Stimulated activated naive CD8-positive, alpha-beta T cell treated with anti-CD3 and anti-CD28 coated beads, Interleukin-15, amount 100 ng/mL, for 72 hours (primary cell): ENCODE results near the gene EIPR1.
A peak's percentile ranks its signal among the peaks of the same experiment; 100 is the strongest.

Experiments
- ATAC-seq: fragments of 150-1000 bp; cut with Tn5 transposase; 2 replicates; pipeline ENCODE4 v1.10.0; 2021; ENCODE audit warnings: mild to moderate bottlenecking, moderate library complexity
- DNase-seq, 2 donors: peaks; one replicate each; pipeline ENCODE4 v3.0.0; 2021 to 2022
- H3K27ac Mint-ChIP-seq, 2 donors: one replicate each; pipeline ENCODE4 v1.8.0; 2022; ENCODE audit warnings: mild to moderate bottlenecking in 2 of 2, mixed read lengths in 2 of 2, moderate library complexity in 2 of 2
- H3K27me3 Mint-ChIP-seq: one replicate; pipeline ENCODE4 v1.8.0; 2022; ENCODE audit warnings: mixed read lengths
- H3K4me1 Mint-ChIP-seq: one replicate; pipeline ENCODE4 v1.8.0; 2022; ENCODE audit warnings: mild to moderate bottlenecking, mixed read lengths
- H3K4me3 Mint-ChIP-seq, 2 donors: one replicate each; pipeline ENCODE4 v1.8.0; 2022; ENCODE audit warnings: mild to moderate bottlenecking in 2 of 2, mixed read lengths in 2 of 2, moderate library complexity in 1 of 2
- H3K9me3 Mint-ChIP-seq, 2 donors: one replicate each; pipeline ENCODE4 v1.8.0; 2022; ENCODE audit warnings: mixed read lengths in 2 of 2

The EIPR1 gene

GRCh38 chr2:3149441-3150217 lies 228.0 kb downstream of the EIPR1 start:
- Mint-ChIP-seq H3K4me1 (no peaks in the 10 kb centered on the region), H3K27ac (no peak overlapping the region), H3K4me3 (no peak overlapping the region), H3K9me3 (peaks cover 5 to 26% of the 10 kb centered on the region in 2 donors), H3K27me3 (no peaks in the 10 kb centered on the region)
- ATAC-seq = no peak
- no peak for DNase-seq

DNA sequence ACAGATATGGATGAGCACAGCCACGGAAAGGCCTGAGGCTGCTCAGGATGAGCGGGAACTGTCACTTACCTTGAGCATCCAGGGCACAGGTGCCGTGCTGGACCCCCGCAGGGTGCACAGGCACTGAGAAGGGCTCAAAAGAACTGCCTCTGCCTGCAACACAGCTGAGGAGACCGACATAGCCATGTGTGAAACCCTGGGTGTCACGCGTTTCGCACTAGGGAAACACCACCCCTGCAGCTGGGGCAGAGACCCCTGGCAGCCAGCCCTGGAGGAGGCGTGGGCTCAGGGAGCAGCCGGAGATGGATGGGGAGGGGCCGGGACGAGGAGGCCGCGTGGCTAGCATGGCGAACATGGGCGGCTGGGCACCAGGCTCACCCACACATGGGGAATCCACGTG lies 228.9 kb downstream of the EIPR1 start:
- Mint-ChIP-seq H3K27ac (peak overlapping the region in 1 of 2 donors; percentile 89), H3K27me3 (no peaks in the 10 kb centered on the region), H3K4me1 (no peaks in the 10 kb centered on the region), H3K9me3 (peaks cover 5 to 26% of the 10 kb centered on the region in 2 donors), H3K4me3 (no peak overlapping the region)
- DNase-seq = no peak
- ATAC-seq = no peak

GRCh38 chr2:3147651-3148530 lies 229.7 kb downstream of the EIPR1 start:
- Mint-ChIP-seq H3K4me3 (no peak overlapping the region), H3K27ac (peak overlapping the region in 1 of 2 donors; percentile 89), H3K9me3 (peaks cover 5 to 26% of the 10 kb centered on the region in 2 donors), H3K27me3 (no peaks in the 10 kb centered on the region), H3K4me1 (no peaks in the 10 kb centered on the region)
- DNase-seq (no peak), ATAC-seq (no peak)

GRCh38 chr2:3146772-3147650 lies 230.6 kb downstream of the EIPR1 start:
- no peak for ATAC-seq
- Mint-ChIP-seq H3K9me3 (peaks cover 2 to 17% of the 10 kb centered on the region in 2 donors), H3K27ac (peak overlapping the region in 1 of 2 donors; percentile 22), H3K27me3 (no peaks in the 10 kb centered on the region), H3K4me1 (no peaks in the 10 kb centered on the region), H3K4me3 (no peak overlapping the region)
- DNase-seq = no peak

DNA sequence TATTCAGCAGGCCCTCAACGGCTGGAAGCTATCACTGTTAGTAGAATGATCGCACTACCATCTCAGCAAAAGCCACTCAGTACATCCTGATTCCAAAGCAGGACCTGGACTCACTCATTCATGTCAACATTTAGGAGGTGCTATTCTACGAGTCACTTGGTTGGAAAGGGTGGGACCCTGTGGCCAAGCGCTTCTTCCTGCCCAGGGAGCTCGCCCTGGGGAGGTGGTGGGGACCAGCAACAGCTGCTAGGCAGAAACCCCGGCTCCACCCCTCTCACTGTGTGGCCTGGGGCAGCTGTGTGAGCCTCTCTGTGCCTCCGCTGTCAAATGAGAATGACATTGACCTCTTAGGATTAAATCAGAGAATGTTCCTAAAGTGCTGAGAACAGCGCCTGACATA lies 231.4 kb downstream of the EIPR1 start:
- ATAC-seq (no peak), DNase-seq (no peak)
- H3K4me3 Mint-ChIP-seq = no peak overlapping the region
- no peaks in the 10 kb centered on the region for H3K4me1 Mint-ChIP-seq
- H3K27me3 Mint-ChIP-seq = no peaks in the 10 kb centered on the region
- H3K27ac Mint-ChIP-seq = peak overlapping the region in 1 of 2 donors; percentile 54
- peaks cover 0 to 8% of the 10 kb centered on the region in 2 donors for H3K9me3 Mint-ChIP-seq

DNA sequence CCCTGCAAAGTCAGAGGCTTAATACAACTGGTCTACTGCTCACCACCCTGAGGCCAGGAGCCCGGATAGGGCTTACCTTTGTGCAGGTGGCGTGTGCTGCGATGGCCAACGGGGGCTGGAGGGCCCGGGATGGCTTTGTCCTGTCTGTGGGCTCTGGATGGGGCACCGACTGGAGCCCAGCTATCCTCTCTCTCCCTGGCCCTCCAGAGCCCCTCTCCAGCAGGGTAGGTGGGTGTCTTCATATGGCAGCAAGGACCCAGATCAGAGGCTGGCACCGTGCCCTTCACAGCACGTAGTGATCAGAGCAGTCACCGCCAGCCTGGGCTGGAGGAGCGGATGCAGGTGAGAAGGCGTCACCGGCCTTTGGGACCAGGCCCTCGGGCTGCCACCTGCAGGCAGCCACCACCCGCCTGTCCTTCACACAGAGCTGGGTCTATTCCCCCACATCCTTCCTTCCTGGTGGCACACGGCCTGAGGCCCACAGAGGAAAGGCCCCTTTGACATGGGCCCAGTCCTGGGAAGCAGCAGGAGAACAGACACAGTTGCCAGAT lies 232.1 kb downstream of the EIPR1 start:
- ATAC-seq (no peak), DNase-seq (no peak)
- Mint-ChIP-seq H3K4me3 (no peak overlapping the region), H3K27ac (no peak overlapping the region), H3K27me3 (no peaks in the 10 kb centered on the region), H3K4me1 (no peaks in the 10 kb centered on the region), H3K9me3 (peaks cover 0 to 2% of the 10 kb centered on the region in 2 donors)

DNA sequence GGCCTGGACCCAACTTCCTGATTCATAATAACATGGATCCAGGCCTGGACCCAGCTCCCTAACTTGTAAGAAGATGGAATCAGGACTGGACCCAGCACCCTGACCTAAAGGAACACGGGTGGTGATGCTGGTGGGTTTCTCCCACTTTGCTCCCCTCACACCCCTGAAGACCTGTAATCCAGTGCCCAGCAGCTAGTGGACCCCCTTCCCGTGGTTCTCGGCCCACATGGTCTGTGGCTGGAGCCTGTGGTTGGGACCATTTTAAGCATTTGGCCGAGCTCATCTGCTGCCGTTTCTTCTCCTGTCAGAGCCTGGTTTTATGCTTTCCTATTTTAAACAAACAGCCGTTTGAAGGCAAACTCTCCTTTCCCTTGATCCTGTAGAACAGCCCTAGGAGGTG lies 232.8 kb downstream of the EIPR1 start:
- no peak overlapping the region for H3K4me3 Mint-ChIP-seq
- ATAC-seq (no peak), DNase-seq (no peak)
- no peaks in the 10 kb centered on the region for H3K27me3 Mint-ChIP-seq
- no peaks in the 10 kb centered on the region for H3K4me1 Mint-ChIP-seq
- no peak overlapping the region for H3K27ac Mint-ChIP-seq
- H3K9me3 Mint-ChIP-seq = no peaks in the 10 kb centered on the region

GRCh38 chr2:3143602-3144001 lies 234.0 kb downstream of the EIPR1 start:
- no peak for DNase-seq
- Mint-ChIP-seq H3K27ac (peak overlapping the region in 1 of 2 donors; percentile 64), H3K4me1 (no peaks in the 10 kb centered on the region), H3K27me3 (no peaks in the 10 kb centered on the region), H3K4me3 (no peak overlapping the region), H3K9me3 (no peaks in the 10 kb centered on the region)
- no peak for ATAC-seq

GRCh38 chr2:3142961-3143571 lies 234.6 kb downstream of the EIPR1 start:
- H3K27ac Mint-ChIP-seq = no peak overlapping the region
- no peaks in the 10 kb centered on the region for H3K4me1 Mint-ChIP-seq
- H3K27me3 Mint-ChIP-seq = no peaks in the 10 kb centered on the region
- H3K4me3 Mint-ChIP-seq = no peak overlapping the region
- DNase-seq (no peak), ATAC-seq (no peak)
- H3K9me3 Mint-ChIP-seq = no peaks in the 10 kb centered on the region

GRCh38 chr2:3142210-3142609 lies 235.4 kb downstream of the EIPR1 start:
- ATAC-seq (peak; percentile 32), DNase-seq (no peak)
- Mint-ChIP-seq H3K4me1 (no peaks in the 10 kb centered on the region), H3K9me3 (no peaks in the 10 kb centered on the region), H3K27me3 (no peaks in the 10 kb centered on the region), H3K27ac (no peak overlapping the region), H3K4me3 (no peak overlapping the region)

- DNase-seq (no peak), ATAC-seq (no peak)
- Mint-ChIP-seq H3K4me3 (no peak overlapping the region), H3K9me3 (no peaks in the 10 kb centered on the region), H3K27ac (no peak overlapping the region), H3K4me1 (no peaks in the 10 kb centered on the region), H3K27me3 (no peaks in the 10 kb centered on the region)
Observed at GRCh38 chr2:3141696-3142095, 235.9 kb downstream of the EIPR1 start.

GRCh38 chr2:3139906-3140305 lies 237.7 kb downstream of the EIPR1 start:
- no peak overlapping the region for H3K27ac Mint-ChIP-seq
- H3K4me3 Mint-ChIP-seq = no peak overlapping the region
- no peaks in the 10 kb centered on the region for H3K27me3 Mint-ChIP-seq
- ATAC-seq (no peak), DNase-seq (no peak)
- no peaks in the 10 kb centered on the region for H3K4me1 Mint-ChIP-seq
- H3K9me3 Mint-ChIP-seq = no peaks in the 10 kb centered on the region
